Peyer's patch (tissue), 4 donors: ENCODE results near the gene RCSD1. TPM values are rescaled to one million over a fixed set of nuclear protein-coding genes. Genes with fewer than 3 reads are reported as not detected.

Source experiments
- DNase-seq, 3 donors: peaks; one replicate each; pipeline ENCODE4 v3.0.0-alpha.2; 2017 to 2019
- H3K27ac ChIP-seq, 4 donors: fragments of 200-600 bp; sonication (generic); one replicate each; pipeline ENCODE4 v1.5.1; 2016 to 2019
- H3K27me3 ChIP-seq, 2 donors: fragments of 200-600 bp; sonication (generic); one replicate each; pipeline ENCODE4 v1.5.1; 2019
- H3K36me3 ChIP-seq, 3 donors: fragments of 200-600 bp; sonication (generic); one replicate each; pipeline ENCODE4 v1.5.1; 2016 to 2019
- H3K4me1 ChIP-seq, 4 donors: fragments of 200-600 bp; sonication (generic); one replicate each; pipeline ENCODE4 v1.5.1; 2016 to 2019
- H3K4me3 ChIP-seq, 4 donors: fragments of 200-600 bp; sonication (generic); 1 replicate in 3 of 4; 2 replicates in 1 of 4; pipeline ENCODE4 v1.5.1; 2016 to 2019; ENCODE audit warnings: mild to moderate bottlenecking in 1 of 4
- H3K9me3 ChIP-seq, 4 donors: fragments of 200-600 bp; sonication (generic); one replicate each; pipeline ENCODE4 v1.5.1; 2016 to 2019; ENCODE audit warnings: mild to moderate bottlenecking in 1 of 4
- CTCF ChIP-seq, 6 experiments: fragments of 450-650 bp in 4 of 6; fragments of 200-600 bp in 2 of 6; sonication (generic) in 1 of 6; IDR thresholded peaks; one replicate each; pipeline ENCODE4 v1.5.1; 2017 to 2019; ENCODE audit warnings: antibody characterized with exemption in 6 of 6, mild to moderate bottlenecking in 3 of 6, moderate library complexity in 1 of 6
- POLR2A ChIP-seq, 2 donors: fragments of 450-650 bp; IDR thresholded peaks; one replicate each; pipeline ENCODE4 v1.5.1; 2017; ENCODE audit warnings: antibody characterized with exemption in 2 of 2, mild to moderate bottlenecking in 2 of 2, moderate library complexity in 2 of 2
- total RNA-seq, 4 donors: library from RNA; depleted of rRNA; stranded (reverse); fragments of >200 nt; gene quantifications; one replicate each; pipeline ENCODE4 v1.1.0, GENCODE V29; 2016

Gene RCSD1
- 10 to 100 TPM in 3 of 4 donors, 1 to 10 TPM in 1; 6.7 to 95.7 (median 11.5) TPM for total RNA-seq

GRCh38 chr1:167629681-167630567, at the start of gene RCSD1:
TSS of gene RCSD1 (plus strand) at chr1:167630232. CDS start at chr1:167630424, 192 bp downstream.
- peak in 2 of 3 donors; percentile 76 to 84 for DNase-seq
- no peaks in the 10 kb centered on the region for H3K36me3 ChIP-seq
- H3K27ac ChIP-seq: peak within 1 kb of the TSS; percentile 94 to 99 (median 98)
- TF ChIP-seq POLR2A (IDR thresholded peaks at IDR 0.05) (peak; percentile 20 to 28), CTCF (IDR thresholded peaks at IDR 0.05) (no peak)
- H3K4me1 ChIP-seq: peaks cover 0 to 32% (median 16%) of the 10 kb centered on the region in 4 donors
- no peaks in the 10 kb centered on the region for H3K9me3 ChIP-seq
- H3K27me3 ChIP-seq: no peaks in the 10 kb centered on the region
- H3K4me3 ChIP-seq: peak within 1 kb of the TSS; percentile 64 to 93 (median 82)

GRCh38 chr1:167582064-167582463, 48.0 kb upstream of the RCSD1 start:
- Histone ChIP-seq H3K4me3 (no peak overlapping the region), H3K4me1 (no peaks in the 10 kb centered on the region), H3K27me3 (no peaks in the 10 kb centered on the region), H3K27ac (no peak overlapping the region), H3K36me3 (no peaks in the 10 kb centered on the region), H3K9me3 (no peaks in the 10 kb centered on the region)
- TF ChIP-seq POLR2A (IDR thresholded peaks at IDR 0.05): no peak
- TF ChIP-seq CTCF (IDR thresholded peaks at IDR 0.05): no peak
- no peak for DNase-seq

GRCh38 chr1:167582722-167583121, 47.3 kb upstream of the RCSD1 start:
- Histone ChIP-seq H3K27ac (no peak overlapping the region), H3K4me1 (no peaks in the 10 kb centered on the region), H3K36me3 (no peaks in the 10 kb centered on the region), H3K9me3 (no peaks in the 10 kb centered on the region), H3K27me3 (no peaks in the 10 kb centered on the region), H3K4me3 (no peak overlapping the region)
- DNase-seq: no peak
- TF ChIP-seq POLR2A (IDR thresholded peaks at IDR 0.05) (no peak), CTCF (IDR thresholded peaks at IDR 0.05) (no peak)

GRCh38 chr1:167584581-167584980, 45.5 kb upstream of the RCSD1 start:
- H3K9me3 ChIP-seq: no peaks in the 10 kb centered on the region
- no peaks in the 10 kb centered on the region for H3K4me1 ChIP-seq
- no peak for TF ChIP-seq POLR2A (IDR thresholded peaks at IDR 0.05)
- TF ChIP-seq CTCF (IDR thresholded peaks at IDR 0.05): no peak
- no peaks in the 10 kb centered on the region for H3K27me3 ChIP-seq
- no peak for DNase-seq
- H3K36me3 ChIP-seq: no peaks in the 10 kb centered on the region
- H3K27ac ChIP-seq: no peak overlapping the region
- no peak overlapping the region for H3K4me3 ChIP-seq

- TF ChIP-seq CTCF (IDR thresholded peaks at IDR 0.05): no peak
- no peaks in the 10 kb centered on the region for H3K27me3 ChIP-seq
Observed at GRCh38 chr1:167587342-167587741, 42.7 kb upstream of the RCSD1 start.

More at GRCh38 chr1:167587342-167587741, 42.7 kb upstream of the RCSD1 start:
- Histone ChIP-seq H3K36me3 (no peaks in the 10 kb centered on the region), H3K4me1 (no peaks in the 10 kb centered on the region), H3K27ac (no peak overlapping the region), H3K4me3 (no peak overlapping the region), H3K9me3 (no peaks in the 10 kb centered on the region)
- no peak for DNase-seq
